ENCODE measurements around the gene ZFYVE21. TPM values are rescaled to one million over a fixed set of nuclear protein-coding genes. Genes with fewer than 3 reads are reported as not detected.
"Not testable (repeated sequence)": the region's sequence is repeated elsewhere in the genome, so short reads cannot be mapped to it uniquely, and the experiment has no call there.

Gene ZFYVE21
- total RNA-seq, 1 experiment from 2014 or later: 45.7 TPM

GRCh38 chr14:103775506-103775905 is 59.9 kb downstream of the ZFYVE21 start:
- no TSS peak for BruUV-seq (replicated peaks)
- H3K9me3 Mint-ChIP-seq (ENCODE audit: low read depth, unreplicated experiment): no peaks in the 10 kb centered on the region
- H3K27me3 Mint-ChIP-seq (ENCODE audit: unreplicated experiment): no peaks in the 10 kb centered on the region
- DNase-seq: no peak
- no peaks in the 10 kb centered on the region for H3K36me3 Mint-ChIP-seq (ENCODE audit: insufficient read depth, unreplicated experiment)
- CTCF ChIA-PET: no interaction called here
- TF ChIP-seq, protein P1, sequence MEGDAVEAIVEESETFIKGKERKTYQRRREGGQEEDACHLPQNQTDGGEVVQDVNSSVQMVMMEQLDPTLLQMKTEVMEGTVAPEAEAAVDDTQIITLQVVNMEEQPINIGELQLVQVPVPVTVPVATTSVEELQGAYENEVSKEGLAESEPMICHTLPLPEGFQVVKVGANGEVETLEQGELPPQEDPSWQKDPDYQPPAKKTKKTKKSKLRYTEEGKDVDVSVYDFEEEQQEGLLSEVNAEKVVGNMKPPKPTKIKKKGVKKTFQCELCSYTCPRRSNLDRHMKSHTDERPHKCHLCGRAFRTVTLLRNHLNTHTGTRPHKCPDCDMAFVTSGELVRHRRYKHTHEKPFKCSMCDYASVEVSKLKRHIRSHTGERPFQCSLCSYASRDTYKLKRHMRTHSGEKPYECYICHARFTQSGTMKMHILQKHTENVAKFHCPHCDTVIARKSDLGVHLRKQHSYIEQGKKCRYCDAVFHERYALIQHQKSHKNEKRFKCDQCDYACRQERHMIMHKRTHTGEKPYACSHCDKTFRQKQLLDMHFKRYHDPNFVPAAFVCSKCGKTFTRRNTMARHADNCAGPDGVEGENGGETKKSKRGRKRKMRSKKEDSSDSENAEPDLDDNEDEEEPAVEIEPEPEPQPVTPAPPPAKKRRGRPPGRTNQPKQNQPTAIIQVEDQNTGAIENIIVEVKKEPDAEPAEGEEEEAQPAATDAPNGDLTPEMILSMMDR (IDR thresholded peaks at IDR 0.05; ENCODE audit: unreplicated experiment): no peak
- no peak overlapping the region for H3K27ac Mint-ChIP-seq (ENCODE audit: unreplicated experiment)
- no peak overlapping the region for H3K4me3 Mint-ChIP-seq (ENCODE audit: low read depth, unreplicated experiment)
- intact Hi-C loops (cut with micrococcal nuclease; ENCODE audit: unreplicated experiment): no loop called here
- H3K4me1 Mint-ChIP-seq (ENCODE audit: low read depth, unreplicated experiment): no peaks in the 10 kb centered on the region

- intact Hi-C loops (cut with micrococcal nuclease; ENCODE audit: unreplicated experiment); H3K9me3 Mint-ChIP-seq (ENCODE audit: low read depth, unreplicated experiment); CTCF ChIA-PET: not testable (repeated sequence)
Measured at GRCh38 chr14:103776319-103776718, 60.7 kb downstream of the ZFYVE21 start.

DNA sequence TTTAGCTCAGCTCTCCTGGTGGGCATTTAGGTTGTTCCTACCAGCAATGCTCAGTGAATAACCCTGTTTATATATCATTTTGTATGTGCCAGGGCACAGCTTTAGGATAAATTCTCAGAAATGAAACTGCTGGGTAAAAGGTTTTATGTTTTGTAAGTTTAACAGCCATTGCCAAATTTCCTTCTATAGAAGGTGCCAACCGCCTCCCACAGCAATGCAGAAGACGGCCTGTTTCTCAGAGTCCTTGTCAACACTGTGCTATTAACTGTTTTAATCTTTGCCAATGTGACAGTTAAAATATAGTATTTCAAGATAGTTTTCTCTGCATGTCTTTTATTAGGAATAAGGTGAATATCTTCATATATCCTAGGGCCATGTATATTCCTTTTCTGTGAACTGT is 66.8 kb downstream of the ZFYVE21 start:
- BruUV-seq (replicated peaks): no TSS peak
- Mint-ChIP-seq H3K36me3 (ENCODE audit: insufficient read depth, unreplicated experiment) (no peaks in the 10 kb centered on the region), H3K4me3 (ENCODE audit: low read depth, unreplicated experiment) (no peak overlapping the region), H3K4me1 (ENCODE audit: low read depth, unreplicated experiment) (no peaks in the 10 kb centered on the region), H3K27me3 (ENCODE audit: unreplicated experiment) (no peaks in the 10 kb centered on the region), H3K9me3 (ENCODE audit: low read depth, unreplicated experiment) (no peaks in the 10 kb centered on the region), H3K27ac (ENCODE audit: unreplicated experiment) (no peak overlapping the region)
- TF ChIP-seq, protein P1 (IDR thresholded peaks at IDR 0.05; ENCODE audit: unreplicated experiment): no peak
- no peak for DNase-seq
- intact Hi-C loops (cut with micrococcal nuclease; ENCODE audit: unreplicated experiment): no loop called here
- CTCF ChIA-PET: no interaction called here

More at GRCh38 chr14:103776319-103776718, 60.7 kb downstream of the ZFYVE21 start:
- not testable (repeated sequence) for H3K36me3 Mint-ChIP-seq (ENCODE audit: insufficient read depth, unreplicated experiment); H3K4me1 Mint-ChIP-seq (ENCODE audit: low read depth, unreplicated experiment); H3K27ac Mint-ChIP-seq (ENCODE audit: unreplicated experiment); BruUV-seq (replicated peaks); H3K4me3 Mint-ChIP-seq (ENCODE audit: low read depth, unreplicated experiment); DNase-seq; H3K27me3 Mint-ChIP-seq (ENCODE audit: unreplicated experiment)

Other genes starting within 250 kb of the ZFYVE21 start
- gene CKB, start 193.0 kb upstream of the ZFYVE21 start, total RNA-seq (2022): 27.0 and 28.2 TPM in 2 replicates
- 25.9 and 28.0 TPM in 2 replicates for gene TRMT61A, start 186.6 kb upstream of the ZFYVE21 start, total RNA-seq (2022)
- 36.5 and 38.4 TPM in 2 replicates for gene BAG5, start 153.2 kb upstream of the ZFYVE21 start, total RNA-seq (2022)
- 29.1 and 37.2 TPM in 2 replicates for gene COA8, start 152.8 kb upstream of the ZFYVE21 start, total RNA-seq (2022)
- gene KLC1, start 86.6 kb upstream of the ZFYVE21 start, total RNA-seq (2022): 124 and 128 TPM in 2 replicates
- 48.6 and 52.9 TPM in 2 replicates for gene XRCC3, start 359 bp upstream of the ZFYVE21 start, total RNA-seq (2022)
- 23.2 and 27.7 TPM in 2 replicates for gene PPP1R13B, start 131.8 kb downstream of the ZFYVE21 start, total RNA-seq (2022)
- gene TDRD9, start 212.6 kb downstream of the ZFYVE21 start, total RNA-seq (2022): not detected in 2 replicates
- not detected in 2 replicates for gene RD3L, start 226.7 kb downstream of the ZFYVE21 start, total RNA-seq (2022)